DMS 273 (cell line): ENCODE measurements around the gene CHIT1.
A peak's percentile ranks its signal among the peaks of the same experiment; 100 is the strongest.

ENCODE experiments used
- DNase-seq: peaks from one replicate; lab custom pipeline; 2025; ENCODE audit not compliant: unreplicated experiment; lab: John Stamatoyannopoulos, UW

The CHIT1 gene

DNA sequence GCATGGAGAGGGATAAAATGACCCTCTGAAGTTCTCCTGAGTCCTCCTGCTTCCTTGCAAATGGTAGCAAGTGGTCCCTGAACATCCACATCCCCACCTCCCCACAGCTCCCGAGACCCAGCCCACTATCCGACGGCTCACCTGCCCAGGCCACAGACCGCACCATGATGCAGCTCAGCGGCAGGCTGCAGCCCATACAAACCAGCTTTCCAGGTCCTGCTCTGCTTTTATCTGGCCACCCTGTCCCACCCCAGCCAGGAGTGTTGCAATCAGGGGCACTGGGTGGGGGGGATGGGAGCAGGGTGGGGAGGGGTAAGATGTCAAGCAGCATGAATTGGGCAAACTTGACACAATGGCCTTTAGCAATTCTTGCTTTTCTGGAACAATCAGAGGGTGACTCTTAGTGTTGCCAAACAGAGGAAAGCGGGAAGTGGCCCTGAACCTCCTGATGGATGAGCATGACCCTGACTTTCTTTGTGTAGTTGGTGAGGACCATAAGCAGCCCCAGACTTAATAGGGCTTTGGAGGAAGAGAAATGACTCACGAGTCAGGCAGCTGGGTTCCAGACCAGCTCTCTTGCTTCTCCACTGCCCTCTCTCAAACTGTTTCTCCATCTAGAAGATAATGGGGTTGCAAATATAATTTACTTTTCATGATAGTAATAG is at the start of gene CHIT1:
Gene CHIT1, minus strand, starts transcription at position 203 of the 665 bp plus-strand sequence. Its CDS starts 37 bp downstream, at position 166.
- DNase-seq: no peak

GRCh38 chr1:203278885-203279406 is 49.5 kb upstream of the CHIT1 start:
- DNase-seq: no peak

GRCh38 chr1:203278082-203278884 is 48.8 kb upstream of the CHIT1 start:
- DNase-seq: peak; percentile 89

- DNase-seq: no peak
Measured at GRCh38 chr1:203276916-203277545, 47.6 kb upstream of the CHIT1 start.

DNA sequence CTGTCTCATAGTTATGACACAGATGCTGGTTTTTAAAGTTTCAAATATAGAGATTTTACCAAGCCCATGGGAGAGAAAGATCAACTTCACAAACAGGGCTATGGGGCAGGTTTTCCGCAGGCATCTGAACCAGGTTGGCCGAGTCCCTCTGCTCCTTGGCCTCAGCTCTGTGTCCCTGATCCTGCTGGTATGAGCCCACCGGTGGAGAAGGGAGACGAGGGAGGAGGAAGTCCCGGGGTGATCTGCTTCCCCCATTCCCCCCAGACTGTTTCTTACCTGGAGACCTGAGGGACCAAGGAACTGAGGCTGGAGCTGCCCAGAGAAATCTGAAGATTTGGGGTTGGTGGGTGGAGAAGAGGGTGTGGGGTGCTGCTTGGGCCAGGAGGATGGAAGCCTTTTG is 46.9 kb upstream of the CHIT1 start:
- no peak for DNase-seq

- no peak for DNase-seq
Measured at GRCh38 chr1:203275656-203276272, 46.3 kb upstream of the CHIT1 start.

GRCh38 chr1:203274603-203275381 is 45.3 kb upstream of the CHIT1 start:
- peak; percentile 52 for DNase-seq

DNA sequence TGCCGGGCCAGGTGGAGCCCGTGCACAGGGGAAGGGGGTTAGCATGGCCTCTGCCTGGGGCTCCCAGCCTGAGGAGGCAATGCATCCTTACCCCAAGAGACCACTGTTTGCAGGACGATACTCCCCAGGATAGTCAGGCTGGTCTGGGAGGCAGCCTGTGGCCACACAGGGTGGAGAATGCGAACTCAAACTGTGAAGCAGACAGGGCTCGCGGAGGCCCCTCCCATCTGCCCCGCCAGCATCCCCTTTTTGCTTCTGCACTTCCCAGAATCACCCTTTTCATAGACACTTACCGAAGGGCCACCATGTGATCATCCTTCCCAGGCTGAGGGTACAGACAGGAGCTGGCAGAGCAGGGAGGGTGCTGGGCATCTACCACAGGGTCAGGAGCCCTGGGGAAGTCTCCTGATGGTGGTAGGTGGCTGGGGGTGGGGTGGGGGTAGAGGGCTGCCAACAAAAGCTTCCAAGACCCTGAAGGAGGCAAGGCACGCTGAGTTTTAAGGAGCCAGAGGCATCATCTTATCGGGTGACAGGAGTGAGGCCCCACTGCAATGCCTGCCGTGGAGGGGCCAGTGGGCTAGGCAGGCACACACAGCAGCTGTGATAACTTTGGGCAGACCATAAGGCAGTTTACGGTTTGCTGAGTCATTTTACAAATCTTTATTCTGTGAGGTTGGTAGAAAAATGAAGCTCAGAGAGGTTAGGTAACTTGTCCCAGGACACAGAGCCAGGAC is 44.6 kb upstream of the CHIT1 start:
- DNase-seq: peak; percentile 52

DNA sequence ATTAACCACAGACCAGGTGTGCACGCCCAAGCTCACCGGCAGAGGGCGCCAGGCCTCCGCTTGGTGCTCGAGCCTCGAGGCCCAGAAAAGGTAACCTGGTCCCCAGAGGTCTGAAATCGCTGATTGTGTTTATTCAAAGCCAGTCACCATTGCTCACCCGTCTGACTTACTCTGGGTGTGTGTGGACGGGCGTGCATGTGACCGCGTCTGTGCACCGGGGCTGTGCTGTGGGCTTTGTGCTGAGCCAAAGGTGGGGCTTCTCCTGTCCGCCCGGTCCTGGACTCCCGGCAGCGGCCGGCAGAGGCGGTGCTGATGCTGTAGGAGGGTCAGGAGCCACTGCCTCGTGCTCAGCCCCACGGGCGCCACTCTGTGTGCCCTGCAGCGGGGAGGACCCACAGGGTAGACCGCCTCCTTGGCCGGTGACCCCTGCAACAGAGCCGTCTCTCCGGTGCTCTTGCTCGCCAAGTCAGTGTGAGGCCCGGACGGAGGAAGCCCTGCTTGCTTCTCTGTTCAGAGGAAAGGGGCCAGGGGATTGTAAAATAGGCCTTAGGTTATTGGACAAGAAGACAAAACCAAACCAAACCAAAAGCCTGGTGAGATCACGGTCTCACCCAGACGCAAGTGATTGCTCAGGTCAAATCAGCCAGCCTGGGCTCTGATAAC is 43.9 kb upstream of the CHIT1 start:
- DNase-seq: peak; percentile 95

- no peak for DNase-seq
Measured at GRCh38 chr1:203272633-203273205, 43.2 kb upstream of the CHIT1 start.

- DNase-seq: peak; percentile 94
Measured at GRCh38 chr1:203271962-203272632, 42.6 kb upstream of the CHIT1 start.

- peak; percentile 74 for DNase-seq
Measured at GRCh38 chr1:203271018-203271743, 41.7 kb upstream of the CHIT1 start.

- DNase-seq: no peak
Measured at GRCh38 chr1:203270448-203270847, 41.0 kb upstream of the CHIT1 start.

DNA sequence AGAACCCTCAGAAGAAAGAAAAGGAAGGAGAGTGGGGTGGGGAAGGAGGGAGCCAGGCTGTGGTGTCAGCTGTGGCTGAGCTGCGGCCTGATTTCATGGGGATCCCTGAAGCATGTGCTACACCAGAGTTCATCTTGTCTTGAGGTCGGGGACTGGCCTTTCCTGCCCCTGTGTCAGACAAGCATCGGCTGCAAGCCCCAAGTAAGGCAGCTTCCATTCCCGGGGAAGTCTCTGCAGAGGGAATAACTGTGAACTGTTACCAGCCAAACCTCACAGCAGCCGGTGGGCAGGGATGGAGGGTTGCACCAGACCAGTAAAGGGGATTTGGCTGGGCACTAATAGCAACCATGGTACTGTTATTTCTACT is 40.2 kb upstream of the CHIT1 start:
- DNase-seq: no peak

DNA sequence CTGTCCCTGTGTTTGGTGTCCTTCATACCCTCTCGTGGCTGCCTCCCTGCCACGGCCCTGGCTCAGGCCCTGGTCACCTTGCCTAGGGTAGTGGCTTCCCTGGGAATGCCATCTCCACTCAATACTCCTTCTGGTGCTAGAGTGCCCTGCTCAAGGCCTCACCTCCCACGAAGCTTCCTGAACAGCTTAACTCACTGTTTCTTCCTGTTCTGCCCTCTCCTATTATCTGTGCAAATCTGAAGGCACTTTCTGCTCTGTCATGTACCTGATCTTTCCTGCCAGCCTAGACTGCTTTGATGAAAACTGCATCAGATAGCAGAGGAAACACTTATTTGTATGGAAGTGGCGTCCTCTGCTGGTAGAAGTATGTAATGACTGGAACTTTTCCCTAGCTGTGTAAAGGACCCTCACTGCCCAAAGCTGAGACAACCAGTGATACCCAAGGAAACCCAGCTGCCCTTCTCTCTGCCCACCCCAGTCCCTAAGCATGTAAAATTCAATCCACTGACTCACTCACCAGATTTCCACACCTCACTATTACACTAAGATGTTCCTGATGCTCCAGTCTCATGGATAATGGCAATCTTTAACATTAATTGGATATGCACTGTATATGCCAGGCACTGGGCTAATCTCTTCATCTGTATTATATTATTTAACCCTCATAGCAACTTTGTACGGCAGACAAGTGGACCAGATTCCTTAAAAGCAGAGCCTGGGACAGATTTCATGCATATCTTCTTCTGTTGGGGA is 39.6 kb upstream of the CHIT1 start:
- DNase-seq: peak; percentile 92

GRCh38 chr1:203267912-203268311 is 38.4 kb upstream of the CHIT1 start:
- DNase-seq: no peak

GRCh38 chr1:203267347-203267846 is 37.9 kb upstream of the CHIT1 start:
- DNase-seq: peak; percentile 96
